Activated naive CD4-positive, alpha-beta T cell treated with anti-CD3 and anti-CD28 coated beads for 36 hours (primary cell): ENCODE results near the gene UBQLNL. TPM values are rescaled to one million over a fixed set of nuclear protein-coding genes. Genes with fewer than 3 reads are reported as not detected.

Source experiments
- CTCF ChIA-PET: fragments of 350-600 bp; sonication (Branson Sonifier 250); formaldehyde crosslinking; loops from one replicate; lab custom pipeline; 2021; ENCODE audit warnings: antibody characterized with exemption; lab: Charles Lee
- DNase-seq: peaks from one replicate; pipeline ENCODE4 v3.0.0-alpha.2; 2020
- H3K27ac Mint-ChIP-seq: one replicate; pipeline ENCODE4 v1.8.0; 2021; ENCODE audit warnings: mild to moderate bottlenecking, mixed read lengths
- H3K27me3 Mint-ChIP-seq: one replicate; pipeline ENCODE4 v1.8.0; 2021; ENCODE audit warnings: low read depth, mixed read lengths
- H3K36me3 Mint-ChIP-seq: one replicate; pipeline ENCODE4 v1.8.0; 2021; ENCODE audit warnings: low read depth, mixed read lengths
- H3K4me1 Mint-ChIP-seq: one replicate; pipeline ENCODE4 v1.8.0; 2021; ENCODE audit warnings: low read depth, mixed read lengths
- H3K4me3 Mint-ChIP-seq: one replicate; pipeline ENCODE4 v1.8.0; 2021; ENCODE audit warnings: mild to moderate bottlenecking, moderate library complexity, mixed read lengths
- H3K9me3 Mint-ChIP-seq: one replicate; pipeline ENCODE4 v1.8.0; 2021; ENCODE audit warnings: mixed read lengths
- intact Hi-C: fragments of 100-400 bp; cut with micrococcal nuclease; formaldehyde crosslinking; loops from one replicate; pipeline ENCODE4 v1.15.1; 2023
- total RNA-seq, 2 experiments: library from RNA; stranded (reverse); gene quantifications; one replicate each; pipeline ENCODE4 v1.2.3, GENCODE V29; 2021

The UBQLNL gene
- total RNA-seq, 2 experiments from 2014 or later: 0.15 to 0.26 TPM

DNA sequence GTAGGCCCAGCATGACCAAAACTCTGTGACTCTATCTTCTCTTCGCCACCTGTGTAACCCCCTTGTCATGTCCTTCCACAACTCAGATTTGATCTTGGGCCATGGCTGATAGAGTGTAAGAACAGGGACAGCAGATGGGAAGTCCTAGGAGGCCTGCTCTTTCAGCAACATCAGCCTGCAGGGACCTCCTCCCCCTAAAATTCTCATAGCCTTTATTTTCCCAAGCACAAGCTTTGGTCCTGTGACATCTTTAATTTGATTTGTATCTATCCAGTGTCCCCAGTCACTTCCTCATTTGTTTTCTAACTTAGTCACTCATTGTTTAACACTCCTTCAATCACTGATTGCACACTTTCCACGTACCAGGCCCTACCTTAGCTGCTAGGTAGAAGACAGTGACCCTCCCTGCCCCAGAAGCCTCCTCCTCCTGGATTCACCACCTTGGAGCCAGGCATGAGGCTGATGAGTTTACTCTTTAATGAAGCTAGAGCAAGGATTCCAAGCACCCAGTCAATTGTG, 12.0 kb downstream of the UBQLNL start:
- H3K4me1 Mint-ChIP-seq: no peaks in the 10 kb centered on the region
- no peak for DNase-seq
- H3K27me3 Mint-ChIP-seq: peaks cover 2% of the 10 kb centered on the region
- no peaks in the 10 kb centered on the region for H3K36me3 Mint-ChIP-seq
- intact Hi-C loops: no loop called here
- H3K4me3 Mint-ChIP-seq: no peak overlapping the region
- no peaks in the 10 kb centered on the region for H3K9me3 Mint-ChIP-seq
- no peak overlapping the region for H3K27ac Mint-ChIP-seq
- CTCF ChIA-PET: no interaction called here

DNA sequence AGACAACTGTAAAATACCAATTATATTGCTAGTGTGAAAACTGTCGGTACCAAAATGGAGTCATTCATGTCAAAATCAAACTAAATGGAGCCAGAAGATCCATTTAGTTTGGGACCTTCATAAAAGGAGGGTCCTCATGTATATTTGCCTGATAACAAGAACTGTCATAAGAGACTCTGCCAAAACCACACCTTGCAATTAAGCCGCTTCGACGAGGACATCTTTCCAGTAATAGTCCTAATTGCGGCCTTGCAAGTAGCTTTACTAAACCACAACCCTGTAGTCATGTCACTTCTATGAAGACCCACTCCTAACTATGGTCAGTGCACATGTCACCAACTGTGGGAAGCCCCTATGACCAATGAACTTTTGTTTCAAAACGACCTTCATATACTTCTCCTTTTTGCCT, 16.1 kb downstream of the UBQLNL start:
- intact Hi-C loops: no loop called here
- Mint-ChIP-seq H3K27me3 (peaks cover 5% of the 10 kb centered on the region), H3K36me3 (no peaks in the 10 kb centered on the region), H3K27ac (no peak overlapping the region), H3K9me3 (no peaks in the 10 kb centered on the region), H3K4me1 (no peaks in the 10 kb centered on the region), H3K4me3 (no peak overlapping the region)
- CTCF ChIA-PET: no interaction called here
- DNase-seq: no peak

DNA sequence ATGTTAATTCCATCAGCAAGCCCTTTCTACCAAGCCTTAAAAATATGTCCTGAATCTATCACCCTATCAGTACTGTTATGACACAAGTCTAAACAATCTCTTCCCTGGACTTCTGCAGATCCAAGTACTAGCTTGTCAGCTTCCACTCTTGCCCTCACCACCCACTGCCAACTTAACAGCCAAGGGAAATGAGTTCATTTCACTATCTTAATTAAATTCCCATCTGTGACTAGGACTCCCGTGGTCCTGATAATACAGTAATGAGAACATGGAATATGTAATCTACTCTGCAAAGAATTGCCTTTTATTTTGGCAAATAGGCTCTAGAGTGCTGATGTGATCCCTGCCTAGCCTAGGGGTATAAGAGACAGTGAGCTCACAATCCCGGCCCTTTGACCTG, 16.8 kb downstream of the UBQLNL start:
- no peak for DNase-seq
- H3K27ac Mint-ChIP-seq: no peak overlapping the region
- H3K4me1 Mint-ChIP-seq: no peaks in the 10 kb centered on the region
- peaks cover 5% of the 10 kb centered on the region for H3K27me3 Mint-ChIP-seq
- CTCF ChIA-PET: no interaction called here
- H3K9me3 Mint-ChIP-seq: no peaks in the 10 kb centered on the region
- intact Hi-C loops: no loop called here
- H3K36me3 Mint-ChIP-seq: no peaks in the 10 kb centered on the region
- no peak overlapping the region for H3K4me3 Mint-ChIP-seq

DNA sequence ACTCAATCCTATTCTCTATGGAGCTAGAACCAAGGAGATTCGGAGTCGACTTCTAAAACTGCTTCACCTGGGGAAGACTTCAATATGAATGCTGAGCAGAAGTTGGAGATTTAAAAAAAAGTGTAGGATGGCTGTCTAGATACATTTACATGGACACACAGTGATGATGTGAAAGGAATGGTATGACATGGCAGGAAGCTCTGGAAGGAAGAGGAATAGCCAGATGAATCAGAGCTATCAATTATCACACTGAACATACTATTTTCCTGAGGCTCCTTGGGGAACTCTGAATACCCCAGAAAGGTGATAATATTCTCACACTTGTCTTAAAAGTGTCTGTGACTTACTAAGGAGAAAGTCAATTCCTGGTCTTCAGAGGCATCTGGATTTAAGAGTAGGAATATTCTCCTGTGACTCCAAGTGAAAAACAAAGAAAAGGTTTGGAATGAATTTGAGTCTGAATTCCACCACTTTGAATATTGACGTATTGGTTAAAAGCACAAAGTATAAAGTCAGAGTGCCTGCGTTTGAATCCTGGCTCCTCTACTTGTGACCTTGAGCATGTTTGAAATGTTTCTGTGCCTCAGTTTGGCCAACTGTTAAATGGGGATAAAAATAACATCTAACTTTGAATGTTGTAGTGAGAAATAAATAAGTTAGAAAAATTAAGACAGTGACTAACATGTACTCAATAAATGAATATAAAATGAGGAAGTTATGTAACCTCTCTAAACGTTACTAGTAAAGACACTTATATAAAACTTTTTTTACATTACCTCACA, 26.7 kb downstream of the UBQLNL start:
- no peak for DNase-seq
- Mint-ChIP-seq H3K27me3 (peaks cover 5% of the 10 kb centered on the region), H3K27ac (no peak overlapping the region), H3K4me3 (no peak overlapping the region), H3K36me3 (no peaks in the 10 kb centered on the region), H3K4me1 (peaks cover 2% of the 10 kb centered on the region), H3K9me3 (no peaks in the 10 kb centered on the region)
- CTCF ChIA-PET: no interaction called here
- intact Hi-C loops: no loop called here

DNA sequence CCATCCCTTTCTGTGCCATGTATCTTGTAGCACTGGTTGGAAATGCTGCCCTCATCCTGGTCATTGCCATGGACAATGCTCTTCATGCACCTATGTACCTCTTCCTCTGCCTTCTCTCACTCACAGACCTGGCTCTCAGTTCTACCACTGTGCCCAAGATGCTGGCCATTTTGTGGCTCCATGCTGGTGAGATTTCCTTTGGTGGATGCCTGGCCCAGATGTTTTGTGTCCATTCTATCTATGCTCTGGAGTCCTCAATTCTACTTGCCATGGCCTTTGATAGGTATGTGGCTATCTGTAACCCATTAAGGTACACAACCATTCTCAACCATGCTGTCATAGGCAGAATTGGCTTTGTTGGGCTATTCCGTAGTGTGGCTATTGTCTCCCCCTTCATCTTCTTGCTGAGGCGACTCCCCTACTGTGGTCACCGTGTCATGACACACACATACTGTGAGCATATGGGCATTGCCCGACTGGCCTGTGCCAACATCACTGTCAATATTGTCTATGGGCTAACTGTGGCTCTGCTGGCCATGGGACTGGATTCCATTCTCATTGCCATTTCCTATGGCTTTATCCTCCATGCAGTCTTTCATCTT, 27.6 kb downstream of the UBQLNL start:
- Mint-ChIP-seq H3K27ac (no peak overlapping the region), H3K36me3 (no peaks in the 10 kb centered on the region), H3K4me1 (peaks cover 2% of the 10 kb centered on the region), H3K9me3 (no peaks in the 10 kb centered on the region), H3K4me3 (no peak overlapping the region), H3K27me3 (peaks cover 6% of the 10 kb centered on the region)
- intact Hi-C loops: no loop called here
- CTCF ChIA-PET: no interaction called here
- DNase-seq: no peak

DNA sequence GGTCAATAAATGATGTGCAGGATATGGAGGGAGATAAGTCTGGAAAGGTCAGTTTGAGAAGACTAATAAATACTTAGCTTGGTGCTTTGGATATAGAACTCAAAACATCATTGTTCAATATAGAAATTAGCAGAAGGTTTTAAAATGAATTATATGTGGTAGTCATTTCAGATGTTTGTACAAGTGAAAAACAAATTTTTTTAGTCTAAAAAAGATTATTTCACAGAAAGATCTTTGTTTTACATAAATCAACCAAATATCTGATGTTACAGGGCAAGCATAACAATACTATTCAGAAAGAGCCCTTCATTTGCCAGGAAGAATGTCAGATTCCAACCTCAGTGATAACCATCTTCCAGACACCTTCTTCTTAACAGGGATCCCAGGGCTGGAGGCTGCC, 28.1 kb downstream of the UBQLNL start, which contains the start of gene OR52D1:
Gene OR52D1 (plus strand): TSS at position 301 of the 400 bp plus-strand sequence. CDS start 22 bp downstream, at position 323.
- Mint-ChIP-seq H3K27me3 (peaks cover 7% of the 10 kb centered on the region), H3K4me3 (no peak within 1 kb of the TSS), H3K4me1 (peaks cover 2% of the 10 kb centered on the region), H3K9me3 (no peaks in the 10 kb centered on the region), H3K27ac (no peak within 1 kb of the TSS), H3K36me3 (no peaks in the 10 kb centered on the region)
- DNase-seq: no peak
- intact Hi-C loops: no loop called here
- CTCF ChIA-PET: no interaction called here

DNA sequence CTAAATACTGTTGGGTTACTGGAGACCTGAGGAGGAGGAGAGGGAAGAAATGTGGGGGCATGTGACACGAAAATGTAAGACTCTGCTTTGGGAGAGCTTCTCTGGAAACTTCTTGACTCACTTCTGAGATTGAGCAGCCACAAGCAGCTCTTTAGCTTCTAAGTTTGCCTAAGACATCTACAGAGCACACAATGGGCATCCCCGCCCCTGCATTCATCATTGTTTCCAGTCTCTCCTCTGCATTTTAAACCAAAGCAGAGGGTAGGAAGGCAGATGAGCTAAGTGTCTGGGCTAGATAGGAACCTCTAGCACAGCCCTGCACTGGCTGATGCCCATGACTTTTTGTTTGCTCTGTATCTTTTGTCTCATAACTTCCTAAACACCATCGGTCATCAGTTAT, 30.1 kb downstream of the UBQLNL start:
- peak; percentile 10 for DNase-seq
- intact Hi-C loops: no loop called here
- no peaks in the 10 kb centered on the region for H3K36me3 Mint-ChIP-seq
- peaks cover 2% of the 10 kb centered on the region for H3K4me1 Mint-ChIP-seq
- peaks cover 7% of the 10 kb centered on the region for H3K27me3 Mint-ChIP-seq
- H3K27ac Mint-ChIP-seq: no peak overlapping the region
- no peak overlapping the region for H3K4me3 Mint-ChIP-seq
- H3K9me3 Mint-ChIP-seq: no peaks in the 10 kb centered on the region
- CTCF ChIA-PET: interaction anchor here (1.2 kb wide), 1 partner anchor 9 kb away, joined by 5 read pairs; no protein-coding TSS in a partner anchor

DNA sequence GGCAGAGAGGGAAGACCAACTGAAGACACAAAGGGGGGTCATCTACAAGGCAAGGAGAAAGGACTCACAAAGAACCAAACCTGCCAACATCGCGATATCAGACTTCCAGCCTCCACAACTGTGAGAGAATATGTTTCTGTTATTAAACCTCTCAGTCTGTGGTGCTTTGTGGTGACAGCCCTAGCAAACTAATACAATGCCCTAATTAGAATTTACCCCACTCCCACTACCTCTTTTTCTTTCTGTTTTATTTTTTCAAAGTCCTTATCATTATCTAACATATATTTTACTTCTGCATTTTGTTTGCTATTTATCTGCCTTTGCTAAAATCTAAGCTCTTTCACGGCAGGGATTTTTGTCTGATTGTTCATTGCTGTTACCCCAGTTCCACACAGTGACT, 30.5 kb downstream of the UBQLNL start:
- H3K4me3 Mint-ChIP-seq: no peak overlapping the region
- peaks cover 4% of the 10 kb centered on the region for H3K27me3 Mint-ChIP-seq
- H3K4me1 Mint-ChIP-seq: peaks cover 2% of the 10 kb centered on the region
- intact Hi-C loops: no loop called here
- no peak for DNase-seq
- H3K9me3 Mint-ChIP-seq: no peaks in the 10 kb centered on the region
- no peaks in the 10 kb centered on the region for H3K36me3 Mint-ChIP-seq
- no peak overlapping the region for H3K27ac Mint-ChIP-seq
- CTCF ChIA-PET: interaction anchor here (1.2 kb wide), 1 partner anchor 9 kb away, joined by 5 read pairs; no protein-coding TSS in a partner anchor

DNA sequence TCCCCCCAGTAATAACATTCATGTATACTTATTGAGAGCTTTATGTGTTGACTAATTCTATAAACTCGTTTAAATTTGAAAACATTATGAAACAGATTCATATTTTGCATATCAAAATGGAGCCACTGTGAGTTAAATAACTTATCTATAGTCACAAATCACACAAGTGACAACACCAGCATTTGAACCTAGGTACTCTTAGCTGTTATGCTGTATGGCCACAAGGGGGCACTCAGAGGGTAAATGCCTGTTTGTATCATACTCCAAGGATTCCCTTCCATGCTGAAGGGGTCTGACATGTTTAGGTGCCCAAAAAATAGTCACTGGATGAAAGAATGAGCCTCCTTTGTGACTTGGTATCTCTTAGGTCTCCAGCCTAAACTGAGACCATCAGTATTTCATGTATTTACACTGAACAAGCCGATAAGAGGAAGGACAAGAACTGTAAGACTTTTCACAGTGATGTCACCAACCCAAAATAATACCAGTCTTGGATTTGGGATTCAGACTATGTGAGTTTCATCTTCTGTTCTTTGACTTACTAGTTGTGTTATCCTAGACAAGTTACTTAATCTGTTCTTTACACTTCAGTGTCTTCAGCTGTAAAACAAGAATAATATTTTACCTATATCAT, 40.2 kb downstream of the UBQLNL start:
- peak; percentile 64 for DNase-seq
- CTCF ChIA-PET: interaction anchor here (0.6 to 2.4 kb wide), 13 partner anchors 10 to 427 kb away, joined by 3 to 10 read pairs (median 4); partner anchors contain the start of genes TRIM22 and TRIM5
- intact Hi-C loops: loop anchor here (1.0 to 5.0 kb wide), 5 partner anchors 76 to 876 kb away; partner anchors contain the start of gene OR52N2
- no peak overlapping the region for H3K4me3 Mint-ChIP-seq
- H3K27me3 Mint-ChIP-seq: peaks cover 11% of the 10 kb centered on the region
- H3K36me3 Mint-ChIP-seq: no peaks in the 10 kb centered on the region
- no peaks in the 10 kb centered on the region for H3K9me3 Mint-ChIP-seq
- no peak overlapping the region for H3K27ac Mint-ChIP-seq
- H3K4me1 Mint-ChIP-seq: no peaks in the 10 kb centered on the region

DNA sequence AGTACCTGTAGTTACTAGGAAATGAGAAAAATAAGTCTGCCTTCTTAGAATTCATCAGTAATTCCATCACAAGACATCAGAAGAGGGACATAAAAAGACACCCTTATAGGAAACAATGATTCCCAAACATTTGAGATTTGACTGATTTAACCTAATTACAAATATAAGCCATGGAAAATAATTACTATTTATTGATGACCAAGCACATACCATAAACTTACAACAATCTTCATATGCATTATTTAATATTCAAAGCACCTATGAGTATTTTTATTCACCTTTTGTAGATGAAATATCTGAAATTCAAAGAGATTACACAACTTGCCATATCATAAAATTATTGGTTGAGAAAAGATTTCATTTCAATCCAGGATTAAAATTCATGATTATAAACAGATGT, 42.6 kb downstream of the UBQLNL start:
- no peaks in the 10 kb centered on the region for H3K4me1 Mint-ChIP-seq
- H3K9me3 Mint-ChIP-seq: no peaks in the 10 kb centered on the region
- H3K27me3 Mint-ChIP-seq: peaks cover 11% of the 10 kb centered on the region
- no peak for DNase-seq
- no peak overlapping the region for H3K4me3 Mint-ChIP-seq
- no peaks in the 10 kb centered on the region for H3K36me3 Mint-ChIP-seq
- no peak overlapping the region for H3K27ac Mint-ChIP-seq
- intact Hi-C loops: no loop called here
- CTCF ChIA-PET: no interaction called here

DNA sequence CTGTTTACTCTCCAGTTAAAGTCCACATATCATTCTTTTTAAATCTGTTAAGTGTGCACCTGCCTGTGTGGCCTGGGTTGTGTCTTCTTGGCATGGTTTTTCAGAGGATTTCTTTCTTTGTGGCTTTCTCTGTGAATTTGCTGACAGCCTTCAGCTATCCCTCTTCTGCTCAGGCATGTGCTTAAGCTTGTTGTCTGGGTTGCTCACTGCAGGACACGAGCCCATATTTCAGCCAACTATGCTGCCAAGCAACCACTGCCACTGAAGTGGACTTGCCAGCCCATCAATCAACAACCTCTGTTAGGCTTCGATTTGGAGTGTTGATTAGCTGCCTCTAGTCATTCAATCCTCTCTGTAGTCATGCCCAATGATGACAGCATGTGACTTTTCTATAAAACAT, 49.0 kb downstream of the UBQLNL start:
- intact Hi-C loops: no loop called here
- Mint-ChIP-seq H3K27me3 (peaks cover 5% of the 10 kb centered on the region), H3K9me3 (no peaks in the 10 kb centered on the region), H3K4me3 (no peak overlapping the region), H3K4me1 (no peaks in the 10 kb centered on the region), H3K27ac (no peak overlapping the region), H3K36me3 (no peaks in the 10 kb centered on the region)
- CTCF ChIA-PET: interaction anchor here (1.1 kb wide), 1 partner anchor 8 kb away, joined by 3 read pairs; no protein-coding TSS in a partner anchor
- DNase-seq: no peak
